GM23248 (cell line): ENCODE data around the gene TIAM2. TPM values are rescaled to one million over a fixed set of nuclear protein-coding genes. Genes with fewer than 3 reads are reported as not detected.

Experiments
- DNase-seq: peaks from one replicate; pipeline ENCODE4 v3.0.0-alpha.2; 2015
- H2AFZ ChIP-seq: fragments of 200-600 bp; sonication (generic); 2 replicates; pipeline ENCODE4 v1.6.1; 2016; ENCODE audit warnings: antibody characterized with exemption
- H3F3A ChIP-seq: fragments of 200-600 bp; sonication (generic); 2 replicates; pipeline ENCODE4 v1.6.1; 2016; ENCODE audit warnings: mild to moderate bottlenecking, antibody characterized with exemption, mixed run types; ENCODE audit not compliant: insufficient read depth
- H3K27ac ChIP-seq: fragments of 200-600 bp; sonication (generic); 2 replicates; pipeline ENCODE4 v1.5.1; 2016; ENCODE audit warnings: mild to moderate bottlenecking
- H3K27me3 ChIP-seq: fragments of 200-600 bp; sonication (generic); replicated peaks from 2 replicates; pipeline ENCODE4 v1.6.1; 2016; ENCODE audit warnings: mild to moderate bottlenecking; ENCODE audit not compliant: insufficient read depth
- H3K36me3 ChIP-seq: fragments of 200-600 bp; sonication (generic); 2 replicates; pipeline ENCODE4 v1.6.1; 2016; ENCODE audit warnings: low read depth, mild to moderate bottlenecking
- H3K4me1 ChIP-seq: fragments of 200-600 bp; sonication (generic); 2 replicates; pipeline ENCODE4 v1.6.1; 2016; ENCODE audit warnings: mild to moderate bottlenecking; ENCODE audit not compliant: insufficient read depth
- H3K4me2 ChIP-seq: fragments of 200-600 bp; sonication (generic); one replicate; pipeline ENCODE4 v1.6.1; 2016; ENCODE audit warnings: mild to moderate bottlenecking; ENCODE audit not compliant: unreplicated experiment
- H3K4me3 ChIP-seq: fragments of 200-600 bp; sonication (generic); 2 replicates; pipeline ENCODE4 v1.5.1; 2016; ENCODE audit warnings: mild to moderate bottlenecking
- H3K79me2 ChIP-seq: fragments of 200-600 bp; sonication (generic); 2 replicates; pipeline ENCODE4 v1.6.1; 2016; ENCODE audit warnings: mild to moderate bottlenecking; ENCODE audit not compliant: insufficient read depth
- H3K9ac ChIP-seq: fragments of 200-600 bp; sonication (generic); 2 replicates; pipeline ENCODE4 v1.6.1; 2016; ENCODE audit warnings: mild to moderate bottlenecking
- H3K9me2 ChIP-seq: fragments of 200-600 bp; sonication (generic); 2 replicates; pipeline ENCODE4 v1.6.1; 2016; ENCODE audit warnings: mixed run types, mild to moderate bottlenecking, moderate library complexity; ENCODE audit not compliant: insufficient read depth
- H3K9me3 ChIP-seq: fragments of 200-600 bp; sonication (generic); one replicate; pipeline ENCODE4 v1.6.1; 2017; ENCODE audit warnings: low read depth
- H4K20me1 ChIP-seq: fragments of 200-600 bp; sonication (generic); 2 replicates; pipeline ENCODE4 v1.6.0; 2016; ENCODE audit not compliant: insufficient read depth
- EZH2 ChIP-seq: fragments of 200-600 bp; sonication (generic); IDR thresholded peaks from 2 replicates; pipeline ENCODE4 v1.6.1; 2018; ENCODE audit warnings: antibody characterized with exemption, mild to moderate bottlenecking; ENCODE audit not compliant: insufficient read depth, poor library complexity, severe bottlenecking
- EZH2phosphoT487 ChIP-seq: fragments of 200-600 bp; sonication (generic); IDR thresholded peaks from 2 replicates; pipeline ENCODE4 v1.6.1; 2018; ENCODE audit warnings: antibody characterized with exemption, moderate library complexity, mild to moderate bottlenecking, low read depth; ENCODE audit not compliant: insufficient read depth
- WGBS, 2 experiments: methylation state at CpG; one replicate each; pipeline ENCODE4 v1.1.6; 2015 to 2017; ENCODE audit warnings: low lambda C conversion rate in 2 of 2, low coverage in 1 of 2; ENCODE audit errors: missing lambda C conversion rate in 2 of 2; 5-methylcytosine and 5-hydroxymethylcytosine counted together
- in situ Hi-C: fragments of 300-500 bp; cut with MboI; formaldehyde crosslinking; loops from 2 replicates; pipeline ENCODE4 v1.15.0; 2020
- polyA plus RNA-seq: library from polyadenylated mRNA; unstranded; fragments of >200 nt; fragmentation: Nextera tagmentation; extraction: Ambion mirVana; gene quantifications from 2 replicates; pipeline ENCODE4 v1.2.1, GENCODE V29; 2016
- total RNA-seq: library from RNA; depleted of rRNA; stranded (reverse); fragments of >200 nt; shearing (Covaris generic); gene quantifications from 2 replicates; pipeline ENCODE4 v1.2.3, GENCODE V29; 2014

TIAM2 gene
- total and polyA plus RNA-seq, 2 experiments from 2014 or later: 2.4 to 2.6 TPM

GRCh38 chr6:155080881-155081845 is 86.0 kb downstream of the TIAM2 start:
- H3K9me2 ChIP-seq: no peaks in the 10 kb centered on the region
- peaks cover 27% of the 10 kb centered on the region for H3K4me1 ChIP-seq
- 75 to 78% methylated on average over 9 of the region's 9 CpGs for WGBS, 2 experiments
- H2AFZ ChIP-seq: no peak overlapping the region
- in situ Hi-C loops: no loop called here
- H3K9ac ChIP-seq: no peak overlapping the region
- no peaks in the 10 kb centered on the region for H3K27me3 ChIP-seq
- H3K9me3 ChIP-seq: no peaks in the 10 kb centered on the region
- H3K4me3 ChIP-seq: no peak overlapping the region
- H3F3A ChIP-seq: no peaks in the 10 kb centered on the region
- no peak overlapping the region for H3K27ac ChIP-seq
- H4K20me1 ChIP-seq: no peaks in the 10 kb centered on the region
- no peak for TF ChIP-seq EZH2phosphoT487
- no peaks in the 10 kb centered on the region for H3K79me2 ChIP-seq
- no peak overlapping the region for H3K4me2 ChIP-seq
- no peaks in the 10 kb centered on the region for H3K36me3 ChIP-seq
- DNase-seq: no peak

GRCh38 chr6:155084431-155085123 is 89.5 kb downstream of the TIAM2 start:
- Histone ChIP-seq H4K20me1 (no peaks in the 10 kb centered on the region), H3K79me2 (no peaks in the 10 kb centered on the region), H3K27ac (no peak overlapping the region), H3K4me2 (no peak overlapping the region), H3K9ac (no peak overlapping the region), H3F3A (no peaks in the 10 kb centered on the region), H3K4me1 (peaks cover 15% of the 10 kb centered on the region), H3K36me3 (no peaks in the 10 kb centered on the region), H2AFZ (no peak overlapping the region), H3K9me3 (no peaks in the 10 kb centered on the region), H3K9me2 (no peaks in the 10 kb centered on the region), H3K27me3 (no peaks in the 10 kb centered on the region), H3K4me3 (no peak overlapping the region)
- TF ChIP-seq EZH2phosphoT487 (no peak), EZH2 (no peak)
- WGBS, 2 experiments: 84 to 93% methylated on average over 4 of the region's 4 CpGs
- in situ Hi-C loops: no loop called here
- peak; percentile 10 for DNase-seq

- Histone ChIP-seq H3K27ac (no peak overlapping the region), H3K27me3 (no peaks in the 10 kb centered on the region), H2AFZ (no peak overlapping the region), H3K36me3 (no peaks in the 10 kb centered on the region), H4K20me1 (no peaks in the 10 kb centered on the region), H3F3A (no peaks in the 10 kb centered on the region), H3K79me2 (no peaks in the 10 kb centered on the region), H3K4me2 (peak overlapping the region; percentile 16), H3K9me2 (no peaks in the 10 kb centered on the region), H3K4me1 (peaks cover 22% of the 10 kb centered on the region), H3K4me3 (no peak overlapping the region), H3K9me3 (no peaks in the 10 kb centered on the region), H3K9ac (no peak overlapping the region)
- in situ Hi-C loops: no loop called here
- TF ChIP-seq EZH2phosphoT487 (no peak), EZH2 (no peak)
- WGBS, 2 experiments: 73 to 74% methylated on average over 8 of the region's 8 CpGs
- DNase-seq: peak; percentile 44
Measured at GRCh38 chr6:155085582-155086257, 90.6 kb downstream of the TIAM2 start.

- peaks cover 22% of the 10 kb centered on the region for H3K4me1 ChIP-seq
- in situ Hi-C loops: no loop called here
Measured at GRCh38 chr6:155088856-155089255, 93.7 kb downstream of the TIAM2 start.

More at GRCh38 chr6:155088856-155089255, 93.7 kb downstream of the TIAM2 start:
- H4K20me1 ChIP-seq: no peaks in the 10 kb centered on the region
- 0 to 5% methylated on average over 1 of the region's 1 CpG for WGBS, 2 experiments
- H3K79me2 ChIP-seq: no peaks in the 10 kb centered on the region
- H3K36me3 ChIP-seq: no peaks in the 10 kb centered on the region
- H3F3A ChIP-seq: no peaks in the 10 kb centered on the region
- no peak overlapping the region for H3K4me3 ChIP-seq
- no peak overlapping the region for H2AFZ ChIP-seq
- no peak overlapping the region for H3K9ac ChIP-seq
- DNase-seq: no peak
- H3K27me3 ChIP-seq: no peaks in the 10 kb centered on the region
- no peak overlapping the region for H3K27ac ChIP-seq
- TF ChIP-seq EZH2phosphoT487: no peak
- TF ChIP-seq EZH2: no peak
- no peaks in the 10 kb centered on the region for H3K9me2 ChIP-seq
- H3K4me2 ChIP-seq: no peak overlapping the region
- no peaks in the 10 kb centered on the region for H3K9me3 ChIP-seq
